Tibial nerve (tissue), 3 donors: Measurements from ENCODE around the gene CCDC149.

Experiments
- POLR2A ChIP-seq, 2 donors: fragments of 450-650 bp; IDR thresholded peaks; one replicate each; pipeline ENCODE4 v1.6.1; 2017; ENCODE audit warnings: antibody characterized with exemption in 2 of 2, mild to moderate bottlenecking in 2 of 2, moderate library complexity in 2 of 2
- TF ChIP-seq, protein P1 (sequence below), 5 experiments: fragments of 200-600 bp in 3 of 5; fragments of 450-650 bp in 2 of 5; sonication (generic) in 3 of 5; IDR thresholded peaks; one replicate each; pipeline ENCODE4 v1.5.1; 2016 to 2019; ENCODE audit warnings: antibody characterized with exemption in 5 of 5, mild to moderate bottlenecking in 3 of 5, moderate library complexity in 2 of 5

DNA sequence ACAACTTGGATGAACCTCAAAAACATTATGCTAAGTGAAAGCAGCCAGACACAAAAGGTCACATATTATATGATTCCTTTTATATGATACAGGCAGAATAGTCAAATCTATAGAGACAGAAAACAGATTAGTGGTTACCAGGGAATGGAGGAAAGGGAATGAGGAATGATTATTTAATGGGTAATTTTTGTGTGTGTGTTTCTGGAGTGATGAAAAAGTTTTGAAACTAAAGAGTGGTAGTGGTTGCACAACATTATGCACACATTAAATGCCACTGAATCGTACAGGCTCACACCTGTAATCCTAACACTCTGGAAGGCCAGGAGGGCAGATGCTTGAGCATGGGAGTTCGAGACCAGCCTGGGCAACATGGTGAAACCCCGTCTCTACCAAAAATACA lies 137.1 kb downstream of the CCDC149 start:
- no peak for TF ChIP-seq POLR2A (IDR thresholded peaks at IDR 0.05)
- TF ChIP-seq, protein P1, sequence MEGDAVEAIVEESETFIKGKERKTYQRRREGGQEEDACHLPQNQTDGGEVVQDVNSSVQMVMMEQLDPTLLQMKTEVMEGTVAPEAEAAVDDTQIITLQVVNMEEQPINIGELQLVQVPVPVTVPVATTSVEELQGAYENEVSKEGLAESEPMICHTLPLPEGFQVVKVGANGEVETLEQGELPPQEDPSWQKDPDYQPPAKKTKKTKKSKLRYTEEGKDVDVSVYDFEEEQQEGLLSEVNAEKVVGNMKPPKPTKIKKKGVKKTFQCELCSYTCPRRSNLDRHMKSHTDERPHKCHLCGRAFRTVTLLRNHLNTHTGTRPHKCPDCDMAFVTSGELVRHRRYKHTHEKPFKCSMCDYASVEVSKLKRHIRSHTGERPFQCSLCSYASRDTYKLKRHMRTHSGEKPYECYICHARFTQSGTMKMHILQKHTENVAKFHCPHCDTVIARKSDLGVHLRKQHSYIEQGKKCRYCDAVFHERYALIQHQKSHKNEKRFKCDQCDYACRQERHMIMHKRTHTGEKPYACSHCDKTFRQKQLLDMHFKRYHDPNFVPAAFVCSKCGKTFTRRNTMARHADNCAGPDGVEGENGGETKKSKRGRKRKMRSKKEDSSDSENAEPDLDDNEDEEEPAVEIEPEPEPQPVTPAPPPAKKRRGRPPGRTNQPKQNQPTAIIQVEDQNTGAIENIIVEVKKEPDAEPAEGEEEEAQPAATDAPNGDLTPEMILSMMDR (IDR thresholded peaks at IDR 0.05) = no peak
